ENCODE measurements around the gene DNM3. TPM values are rescaled to one million over a fixed set of nuclear protein-coding genes. Genes with fewer than 3 reads are reported as not detected.
A peak's percentile ranks its signal among the peaks of the same experiment; 100 is the strongest.

DNM3 gene
- total RNA-seq, 1 donor from 2014 or later = 2.7 TPM

- H3K36me3 ChIP-seq (ENCODE audit: control insufficient read depth, insufficient read depth, low read length) = no peaks in the 10 kb centered on the region
- TF ChIP-seq, protein P1, sequence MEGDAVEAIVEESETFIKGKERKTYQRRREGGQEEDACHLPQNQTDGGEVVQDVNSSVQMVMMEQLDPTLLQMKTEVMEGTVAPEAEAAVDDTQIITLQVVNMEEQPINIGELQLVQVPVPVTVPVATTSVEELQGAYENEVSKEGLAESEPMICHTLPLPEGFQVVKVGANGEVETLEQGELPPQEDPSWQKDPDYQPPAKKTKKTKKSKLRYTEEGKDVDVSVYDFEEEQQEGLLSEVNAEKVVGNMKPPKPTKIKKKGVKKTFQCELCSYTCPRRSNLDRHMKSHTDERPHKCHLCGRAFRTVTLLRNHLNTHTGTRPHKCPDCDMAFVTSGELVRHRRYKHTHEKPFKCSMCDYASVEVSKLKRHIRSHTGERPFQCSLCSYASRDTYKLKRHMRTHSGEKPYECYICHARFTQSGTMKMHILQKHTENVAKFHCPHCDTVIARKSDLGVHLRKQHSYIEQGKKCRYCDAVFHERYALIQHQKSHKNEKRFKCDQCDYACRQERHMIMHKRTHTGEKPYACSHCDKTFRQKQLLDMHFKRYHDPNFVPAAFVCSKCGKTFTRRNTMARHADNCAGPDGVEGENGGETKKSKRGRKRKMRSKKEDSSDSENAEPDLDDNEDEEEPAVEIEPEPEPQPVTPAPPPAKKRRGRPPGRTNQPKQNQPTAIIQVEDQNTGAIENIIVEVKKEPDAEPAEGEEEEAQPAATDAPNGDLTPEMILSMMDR (IDR thresholded peaks at IDR 0.05; ENCODE audit: insufficient read depth, low read length, poor library complexity, severe bottlenecking) = no peak
- no peaks in the 10 kb centered on the region for H3K27me3 ChIP-seq (ENCODE audit: control insufficient read depth, insufficient read depth, low read length)
- no peak overlapping the region for H3K4me3 ChIP-seq (ENCODE audit: low read depth, low read length)
- no peak for DNase-seq (ENCODE audit: low read depth)
Observed at GRCh38 chr1:172410027-172410426, 568.7 kb downstream of the DNM3 start.

GRCh38 chr1:172411791-172412338 lies 570.6 kb downstream of the DNM3 start:
- H3K36me3 ChIP-seq (ENCODE audit: control insufficient read depth, insufficient read depth, low read length) = no peaks in the 10 kb centered on the region
- no peak overlapping the region for H3K4me3 ChIP-seq (ENCODE audit: low read depth, low read length)
- H3K27me3 ChIP-seq (ENCODE audit: control insufficient read depth, insufficient read depth, low read length) = no peaks in the 10 kb centered on the region
- TF ChIP-seq, protein P1 (IDR thresholded peaks at IDR 0.05; ENCODE audit: insufficient read depth, low read length, poor library complexity, severe bottlenecking) = no peak
- DNase-seq (ENCODE audit: low read depth) = no peak

DNA sequence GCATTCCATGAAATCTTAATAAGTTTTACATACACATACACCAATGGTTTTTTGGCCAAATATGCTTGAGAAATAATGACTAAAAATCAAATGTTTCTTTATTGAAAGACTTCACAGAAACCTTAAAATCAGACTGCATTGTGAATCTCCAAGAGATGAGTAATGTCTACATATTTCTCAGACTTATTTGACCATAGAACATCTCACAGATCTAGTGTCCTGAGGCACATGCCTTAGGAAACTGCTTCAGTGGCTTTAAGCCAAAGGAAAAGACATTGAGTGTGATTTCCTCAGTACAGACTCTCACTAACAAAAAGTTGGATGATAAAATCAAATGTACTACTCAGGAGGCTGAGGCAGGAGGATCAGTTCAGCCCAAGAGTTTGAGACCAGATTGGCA lies 573.0 kb downstream of the DNM3 start:
- H3K27me3 ChIP-seq (ENCODE audit: control insufficient read depth, insufficient read depth, low read length) = no peaks in the 10 kb centered on the region
- no peaks in the 10 kb centered on the region for H3K36me3 ChIP-seq (ENCODE audit: control insufficient read depth, insufficient read depth, low read length)
- TF ChIP-seq, protein P1 (IDR thresholded peaks at IDR 0.05; ENCODE audit: insufficient read depth, low read length, poor library complexity, severe bottlenecking) = no peak
- H3K4me3 ChIP-seq (ENCODE audit: low read depth, low read length) = no peak overlapping the region
- no peak for DNase-seq (ENCODE audit: low read depth)

DNA sequence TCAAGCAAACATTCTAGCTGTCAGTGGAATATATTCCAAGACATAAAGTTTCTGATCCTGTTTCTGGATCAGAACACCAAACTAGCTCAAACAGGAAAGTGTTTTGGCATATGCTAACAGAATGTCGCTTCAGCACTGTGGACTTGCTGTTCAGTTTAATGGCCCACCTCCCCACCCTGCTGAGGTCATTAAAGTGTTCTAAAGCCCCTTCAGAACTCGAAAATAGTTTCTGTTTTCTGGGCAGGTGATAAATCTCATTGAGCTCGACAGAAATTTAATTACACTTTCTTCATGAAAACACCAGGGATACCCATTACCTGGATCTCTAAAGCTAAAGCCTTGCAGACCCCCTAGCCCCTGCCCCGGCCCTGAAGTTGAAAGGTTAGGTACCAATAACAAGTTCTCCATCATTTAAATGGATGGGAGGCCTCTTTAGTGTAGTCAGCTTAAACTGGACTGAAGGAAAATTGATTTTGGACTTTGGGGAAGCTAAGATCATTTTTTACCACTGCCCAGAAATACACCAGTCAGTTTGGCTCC lies 575.3 kb downstream of the DNM3 start:
- TF ChIP-seq, protein P1 (IDR thresholded peaks at IDR 0.05; ENCODE audit: insufficient read depth, low read length, poor library complexity, severe bottlenecking) = no peak
- no peak overlapping the region for H3K4me3 ChIP-seq (ENCODE audit: low read depth, low read length)

DNA sequence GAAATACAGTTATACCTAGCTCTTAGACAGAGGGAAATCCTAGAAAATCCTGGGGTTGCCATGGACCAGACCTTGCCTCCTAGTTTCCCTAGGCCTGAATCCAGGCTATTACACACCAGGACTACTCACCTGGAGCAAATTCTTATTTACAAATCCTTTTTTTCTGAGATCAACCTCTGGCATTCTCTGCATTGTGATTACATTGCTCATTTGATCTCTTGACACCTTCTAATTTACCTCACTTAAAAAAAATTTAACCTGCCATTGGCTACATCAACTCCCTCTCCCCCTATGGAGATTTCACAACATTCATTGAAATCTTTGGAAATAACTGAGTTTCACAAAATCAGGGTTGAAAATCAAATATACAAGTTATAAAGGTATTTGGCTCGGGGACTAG lies 576.3 kb downstream of the DNM3 start:
- DNase-seq (ENCODE audit: low read depth) = peak; percentile 70
- Histone ChIP-seq H3K27me3 (ENCODE audit: control insufficient read depth, insufficient read depth, low read length) (no peaks in the 10 kb centered on the region), H3K4me3 (ENCODE audit: low read depth, low read length) (no peak overlapping the region), H3K36me3 (ENCODE audit: control insufficient read depth, insufficient read depth, low read length) (no peaks in the 10 kb centered on the region)
- TF ChIP-seq, protein P1 (IDR thresholded peaks at IDR 0.05; ENCODE audit: insufficient read depth, low read length, poor library complexity, severe bottlenecking) = no peak

More for the DNA sequence above, 575.3 kb downstream of the DNM3 start:
- no peaks in the 10 kb centered on the region for H3K36me3 ChIP-seq (ENCODE audit: control insufficient read depth, insufficient read depth, low read length)
- no peak for DNase-seq (ENCODE audit: low read depth)
- no peaks in the 10 kb centered on the region for H3K27me3 ChIP-seq (ENCODE audit: control insufficient read depth, insufficient read depth, low read length)

DNA sequence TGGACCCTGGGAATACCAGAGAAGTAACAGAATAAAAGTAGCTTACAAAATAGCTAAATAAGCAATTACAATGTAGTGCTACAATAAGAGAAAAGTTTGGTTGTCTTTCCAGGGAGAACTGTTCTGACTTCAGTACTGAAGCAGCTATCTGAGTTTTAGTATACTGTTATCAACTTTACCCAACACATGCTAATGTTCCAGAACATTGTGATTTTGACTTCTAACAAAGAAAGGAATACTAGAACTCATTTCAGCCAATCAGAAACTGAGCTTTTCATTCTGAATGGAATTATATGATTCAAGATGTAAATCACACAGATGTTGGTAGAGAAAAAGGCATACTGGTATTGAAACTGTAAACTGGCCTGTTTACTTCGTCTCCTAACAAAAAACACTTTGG lies 579.1 kb downstream of the DNM3 start, which contains the start of gene C1orf105:
Gene C1orf105, plus strand, starts transcription at position 301 of the 400 bp plus-strand sequence. CDS start 201 bp downstream, outside the sequence.
- TF ChIP-seq, protein P1 (IDR thresholded peaks at IDR 0.05; ENCODE audit: insufficient read depth, low read length, poor library complexity, severe bottlenecking) = no peak
- Histone ChIP-seq H3K27me3 (ENCODE audit: control insufficient read depth, insufficient read depth, low read length) (no peaks in the 10 kb centered on the region), H3K4me3 (ENCODE audit: low read depth, low read length) (no peak within 1 kb of the TSS), H3K36me3 (ENCODE audit: control insufficient read depth, insufficient read depth, low read length) (no peaks in the 10 kb centered on the region)
- DNase-seq (ENCODE audit: low read depth) = no peak
